ENCODE measurements around the gene NPEPPS.

NPEPPS gene

GRCh38 chr17:47660064-47660492, 129.2 kb downstream of the NPEPPS start:
- no peak for DNase-seq (ENCODE audit: low read depth in 2 of 2)
- no peak overlapping the region for H3K4me3 ChIP-seq (replicated peaks in 1 of 2; ENCODE audit: low read depth in 2 of 2, low read length in 2 of 2)
- TF ChIP-seq CTCF (IDR thresholded peaks at IDR 0.05; ENCODE audit: low read depth, low read length) = no peak

- H3K4me3 ChIP-seq (replicated peaks in 1 of 2; ENCODE audit: low read depth in 2 of 2, low read length in 2 of 2) = no peak overlapping the region
- TF ChIP-seq CTCF (IDR thresholded peaks at IDR 0.05; ENCODE audit: low read depth, low read length) = peak; percentile 68
- DNase-seq (ENCODE audit: low read depth in 2 of 2) = peak; percentile 71 to 75
These were observed 133.2 kb downstream of the NPEPPS start for GRCh38 chr17:47663912-47664623.

GRCh38 chr17:47664624-47664941, 133.7 kb downstream of the NPEPPS start:
- no peak overlapping the region for H3K4me3 ChIP-seq (replicated peaks in 1 of 2; ENCODE audit: low read depth in 2 of 2, low read length in 2 of 2)
- TF ChIP-seq CTCF (IDR thresholded peaks at IDR 0.05; ENCODE audit: low read depth, low read length) = no peak
- DNase-seq (ENCODE audit: low read depth in 2 of 2) = no peak

- DNase-seq (ENCODE audit: low read depth in 2 of 2) = peak; percentile 69 to 71
- no peak for TF ChIP-seq CTCF (IDR thresholded peaks at IDR 0.05; ENCODE audit: low read depth, low read length)
- no peak overlapping the region for H3K4me3 ChIP-seq (replicated peaks in 1 of 2; ENCODE audit: low read depth in 2 of 2, low read length in 2 of 2)
These were observed 134.7 kb downstream of the NPEPPS start for GRCh38 chr17:47665655-47666054.

GRCh38 chr17:47669081-47669480, 138.2 kb downstream of the NPEPPS start:
- TF ChIP-seq CTCF (IDR thresholded peaks at IDR 0.05; ENCODE audit: low read depth, low read length) = no peak
- no peak for DNase-seq (ENCODE audit: low read depth in 2 of 2)
- no peak overlapping the region for H3K4me3 ChIP-seq (replicated peaks in 1 of 2; ENCODE audit: low read depth in 2 of 2, low read length in 2 of 2)

- TF ChIP-seq CTCF (IDR thresholded peaks at IDR 0.05; ENCODE audit: low read depth, low read length) = no peak
- no peak overlapping the region for H3K4me3 ChIP-seq (replicated peaks in 1 of 2; ENCODE audit: low read depth in 2 of 2, low read length in 2 of 2)
- DNase-seq (ENCODE audit: low read depth in 2 of 2) = no peak
These were observed 139.2 kb downstream of the NPEPPS start for GRCh38 chr17:47670064-47670463.

Data from cardiac fibroblast (primary cell).